ENCODE measurements around the gene CABP4.
A peak's percentile ranks its signal among the peaks of the same experiment; 100 is the strongest.

The CABP4 gene

DNA sequence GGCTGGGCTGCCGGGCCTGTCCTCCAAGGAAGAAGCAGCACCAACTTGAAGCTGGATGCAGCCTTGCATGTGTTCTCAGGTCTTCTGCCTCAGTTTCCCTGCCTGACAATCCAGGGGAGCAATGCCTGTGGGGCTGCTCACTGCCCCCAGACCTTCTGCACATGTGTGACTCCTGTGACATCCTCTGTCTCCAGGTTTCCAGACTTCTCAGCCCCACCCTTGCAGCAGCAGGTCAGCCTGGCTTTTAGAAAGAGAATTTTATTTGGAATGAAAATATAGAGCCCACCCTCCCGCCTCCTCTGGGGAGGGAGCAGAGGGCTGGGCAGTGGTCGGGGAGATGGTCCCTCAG is 17.4 kb upstream of the CABP4 start:
- TF ChIP-seq CTCF (conservative IDR thresholded peaks at IDR 0.05; ENCODE audit: low read depth, low read length), result no peak
- DNase-seq (ENCODE audit: low read depth), result no peak
- H3K4me3 ChIP-seq (ENCODE audit: low read length), result no peak overlapping the region

DNA sequence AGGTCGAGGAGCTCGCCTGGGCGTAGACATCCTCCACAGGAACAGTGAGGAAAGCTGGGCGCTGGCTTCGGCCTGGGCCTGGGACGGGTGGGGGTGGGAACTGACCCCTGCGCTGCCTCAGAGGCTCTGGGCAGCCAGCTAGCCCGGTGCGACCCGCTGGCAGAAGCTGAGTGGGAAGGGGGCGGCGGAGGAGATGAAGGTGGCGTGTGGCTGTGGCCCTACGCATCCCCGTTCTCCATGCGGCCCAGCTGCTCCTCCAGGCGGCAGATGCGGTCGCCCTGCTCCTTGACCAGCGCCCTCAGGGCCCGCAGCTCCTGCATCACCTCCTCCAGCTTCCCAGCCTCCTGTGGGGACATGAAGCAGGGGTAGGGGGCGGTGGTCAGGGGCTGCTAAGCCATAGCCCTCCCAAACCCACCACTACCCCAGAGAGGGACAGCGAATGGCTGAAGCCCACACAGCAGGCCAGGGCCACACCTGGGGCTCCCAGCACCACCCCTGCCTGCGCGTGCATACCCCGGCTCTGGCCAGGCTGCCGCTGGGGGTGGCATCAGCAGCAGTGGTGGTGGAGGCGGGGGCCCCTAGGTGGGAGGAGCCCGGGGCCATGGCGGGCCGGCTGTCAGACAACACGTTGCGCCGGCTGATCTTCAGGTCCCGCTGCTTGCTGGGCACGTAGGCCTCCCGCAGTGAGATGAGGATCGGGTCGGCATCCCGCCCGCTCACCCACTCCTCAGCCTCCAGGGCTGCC is 16.8 kb upstream of the CABP4 start:
- TF ChIP-seq CTCF (conservative IDR thresholded peaks at IDR 0.05; ENCODE audit: low read depth, low read length), result no peak
- no peak overlapping the region for H3K4me3 ChIP-seq (ENCODE audit: low read length)
- no peak for DNase-seq (ENCODE audit: low read depth)

DNA sequence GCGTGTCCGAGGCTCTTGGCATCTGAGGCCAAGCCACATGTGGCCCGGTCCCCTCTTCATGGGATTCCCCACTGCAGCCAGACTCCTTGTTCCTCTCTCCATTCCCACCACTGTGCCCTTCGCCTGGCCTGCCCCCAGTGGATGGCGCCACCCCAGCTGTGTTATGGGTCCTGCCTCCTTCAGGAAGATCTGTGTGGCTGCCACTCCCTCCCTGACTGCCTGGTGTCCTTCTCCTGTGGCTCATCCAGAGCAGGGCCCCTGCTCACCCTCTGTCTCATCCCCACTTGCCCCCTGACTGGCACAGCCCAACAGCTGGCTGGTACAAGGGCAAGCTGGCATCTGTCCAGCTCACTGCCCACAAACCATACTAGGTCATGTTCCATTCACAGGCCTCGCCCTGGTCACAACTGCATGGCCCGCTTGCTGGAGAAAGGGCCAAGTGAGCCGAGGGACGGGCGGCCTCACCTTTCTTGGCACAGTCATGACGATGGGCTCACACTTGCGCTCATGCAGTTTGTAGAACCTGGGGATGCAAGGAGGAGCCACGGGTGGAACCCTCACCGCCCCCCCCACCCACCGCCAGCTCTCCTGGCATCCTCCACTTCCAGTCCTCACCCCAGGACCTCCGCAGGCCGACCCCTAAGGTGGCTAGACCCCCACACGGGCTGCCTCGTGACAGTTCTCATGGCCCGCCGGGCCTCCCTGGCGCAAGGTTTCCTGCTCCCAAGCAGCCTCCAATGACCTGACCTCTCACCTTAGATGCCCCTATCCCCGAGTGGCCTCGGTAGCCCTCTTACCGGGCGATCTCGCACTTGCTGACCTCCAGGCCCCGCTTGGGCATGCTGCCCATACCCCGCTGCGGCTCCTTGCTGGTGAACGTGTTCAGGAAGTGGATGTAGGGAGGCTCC is 15.6 kb upstream of the CABP4 start:
- no peak for DNase-seq (ENCODE audit: low read depth)
- peak; percentile 31 for TF ChIP-seq CTCF (conservative IDR thresholded peaks at IDR 0.05; ENCODE audit: low read depth, low read length)
- no peak overlapping the region for H3K4me3 ChIP-seq (ENCODE audit: low read length)

- TF ChIP-seq CTCF (conservative IDR thresholded peaks at IDR 0.05; ENCODE audit: low read depth, low read length), result no peak
- no peak overlapping the region for H3K4me3 ChIP-seq (ENCODE audit: low read length)
Measured at GRCh38 chr11:67440229-67441097, 14.7 kb upstream of the CABP4 start.

DNA sequence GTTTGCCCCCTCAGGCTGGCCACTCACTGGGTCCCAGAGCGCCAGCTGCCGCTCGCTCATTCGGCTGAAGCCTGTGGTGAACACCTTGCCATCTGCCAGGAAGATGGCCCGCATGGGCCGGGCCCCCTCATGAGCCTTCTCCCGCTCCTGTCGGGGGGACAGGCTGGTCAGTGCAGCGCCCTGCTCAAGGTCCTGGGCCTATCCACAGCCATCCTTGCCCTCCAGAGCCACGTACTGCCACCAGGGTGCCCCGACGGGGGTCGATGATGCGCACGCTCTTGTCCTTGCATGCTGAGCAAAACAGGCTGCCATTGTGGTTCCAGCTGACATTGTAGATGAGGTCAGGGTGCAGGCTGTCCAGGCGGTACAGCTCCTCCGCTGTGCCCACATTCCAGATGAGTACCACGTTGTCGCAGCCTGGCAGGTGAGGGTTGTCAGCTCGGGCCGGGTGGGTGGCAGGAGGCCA is 14.0 kb upstream of the CABP4 start:
- no peak for TF ChIP-seq CTCF (conservative IDR thresholded peaks at IDR 0.05; ENCODE audit: low read depth, low read length)
- DNase-seq (ENCODE audit: low read depth), result no peak
- H3K4me3 ChIP-seq (ENCODE audit: low read length), result no peak overlapping the region

More at GRCh38 chr11:67440229-67441097, 14.7 kb upstream of the CABP4 start:
- DNase-seq (ENCODE audit: low read depth), result no peak

GRCh38 chr11:67441731-67442351 is 13.3 kb upstream of the CABP4 start:
- no peak overlapping the region for H3K4me3 ChIP-seq (ENCODE audit: low read length)
- TF ChIP-seq CTCF (conservative IDR thresholded peaks at IDR 0.05; ENCODE audit: low read depth, low read length), result no peak
- DNase-seq (ENCODE audit: low read depth), result no peak
